ENCODE results near the gene UBE2K. TPM values are rescaled to one million over a fixed set of nuclear protein-coding genes. Genes with fewer than 3 reads are reported as not detected.

The UBE2K gene
- total RNA-seq, 1 experiment from 2014 or later = 151 TPM

DNA sequence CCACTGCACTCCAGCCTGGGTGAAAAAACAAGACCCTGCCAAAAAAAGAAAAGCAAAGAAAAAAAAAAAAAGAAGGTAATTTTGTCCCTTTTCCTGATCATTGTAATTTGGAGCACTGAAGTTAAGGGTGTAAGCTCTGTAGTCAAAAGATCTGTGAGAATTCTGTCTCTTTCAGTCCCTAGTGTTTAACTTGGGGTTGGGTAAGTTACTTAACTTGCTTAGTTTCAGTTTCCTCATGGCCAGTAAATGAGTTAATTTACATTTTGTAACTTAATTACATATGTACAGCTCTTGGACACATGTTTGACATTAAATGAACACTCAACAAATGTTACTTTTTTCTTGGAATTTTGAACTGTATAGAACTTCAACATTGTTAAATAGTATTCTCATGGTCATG, 10.9 kb upstream of the UBE2K start:
- H3K4me1 ChIP-seq (ENCODE audit: insufficient read depth, low read length) = no peaks in the 10 kb centered on the region
- Mint-ChIP-seq H3K4me1 (no peaks in the 10 kb centered on the region), H3K27me3 (ENCODE audit: low read depth) (no peaks in the 10 kb centered on the region; the same call in 1 of the 2 replicates), H3K9me3 (no peaks in the 10 kb centered on the region; a peak in 1 of 5 replicates), H3K4me3 (no peak overlapping the region), H3K36me3 (ENCODE audit: insufficient read depth in 1 of 3, low read depth in 3 of 3) (no peaks in the 10 kb centered on the region), H3K27ac (no peak overlapping the region)
- H3K4me2 ChIP-seq (ENCODE audit: insufficient read depth, insufficient read length, low read length) = no peak overlapping the region
- H3K9ac ChIP-seq (ENCODE audit: extremely low read depth, insufficient read length, low read length) = no peak overlapping the region
- no peak overlapping the region for H3T11ph ChIP-seq (ENCODE audit: low read length)
- no peak overlapping the region for H2BK15ac ChIP-seq (ENCODE audit: low read depth, low read length)
- H2BK120ac ChIP-seq (ENCODE audit: low read depth, low read length, poor library complexity, severe bottlenecking) = no peak overlapping the region
- no peak overlapping the region for H4K8ac ChIP-seq (replicated peaks; ENCODE audit: insufficient read length, low read depth, low read length)
- H2BK20ac ChIP-seq (ENCODE audit: low read depth, low read length, poor library complexity, severe bottlenecking) = no peak overlapping the region
- no peak for TF ChIP-seq CTCF (conservative IDR thresholded peaks at IDR 0.05)
- no peaks in the 10 kb centered on the region for H3K9me3 ChIP-seq (ENCODE audit: control insufficient read depth, low read depth, low read length)
- no peak overlapping the region for H4K5ac ChIP-seq (ENCODE audit: insufficient read length, low read depth, low read length)
- H2BK12ac ChIP-seq (ENCODE audit: insufficient read length, low read depth, low read length) = no peak overlapping the region
- no peak overlapping the region for H3K27ac ChIP-seq (ENCODE audit: insufficient read length, low read depth, low read length)
- no peak overlapping the region for H2AFZ ChIP-seq (ENCODE audit: low read length)
- no peaks in the 10 kb centered on the region for H3K79me1 ChIP-seq (ENCODE audit: insufficient read depth, low read depth, low read length, poor library complexity, severe bottlenecking)
- no peak overlapping the region for H3K4ac ChIP-seq (ENCODE audit: low read depth, low read length)
- H3K23ac ChIP-seq (ENCODE audit: insufficient read length, low read depth, low read length) = no peak overlapping the region
- no peak overlapping the region for H3K56ac ChIP-seq (ENCODE audit: insufficient read length, low read depth, low read length)
- H3K18ac ChIP-seq (ENCODE audit: insufficient read length, low read depth, low read length) = no peak overlapping the region
- H3K79me2 ChIP-seq (ENCODE audit: insufficient read depth, low read length) = no peaks in the 10 kb centered on the region
- no peak overlapping the region for H2AK5ac ChIP-seq (ENCODE audit: insufficient read length, low read length)
- no peaks in the 10 kb centered on the region for H3K27me3 ChIP-seq (ENCODE audit: insufficient read depth, low read length)
- no peak overlapping the region for H2BK5ac ChIP-seq (ENCODE audit: insufficient read length, low read length)
- DNase-seq = no peak
- H3K14ac ChIP-seq (ENCODE audit: insufficient read depth, low read length) = no peak overlapping the region
- H4K20me1 ChIP-seq (ENCODE audit: control insufficient read depth, insufficient read depth, insufficient read length) = no peaks in the 10 kb centered on the region
- H3K23me2 ChIP-seq (ENCODE audit: insufficient read length, low read depth, low read length, poor library complexity, severe bottlenecking) = no peaks in the 10 kb centered on the region
- no peak overlapping the region for H4K91ac ChIP-seq (ENCODE audit: insufficient read length, low read depth, low read length)

Data from H9 (cell line).